Ishikawa (cell line): Measurements from ENCODE around the gene MX1.

Source experiments
- CEBPB ChIP-seq: IDR thresholded peaks from 2 replicates; pipeline ENCODE4 v1.6.1; 2012
- CREB1 ChIP-seq: IDR thresholded peaks from 2 replicates; pipeline ENCODE4 v1.6.1; 2012; ENCODE audit warnings: low read depth
- EGR1 ChIP-seq: IDR thresholded peaks from 2 replicates; pipeline ENCODE4 v1.6.1; 2012
- EP300 ChIP-seq: IDR thresholded peaks from 2 replicates; pipeline ENCODE4 v1.6.1; 2012; ENCODE audit warnings: borderline replicate concordance
- FOXM1 ChIP-seq: IDR thresholded peaks from 2 replicates; pipeline ENCODE4 v1.6.1; 2012; ENCODE audit warnings: low read depth, borderline replicate concordance
- RAD21 ChIP-seq: IDR thresholded peaks from 2 replicates; pipeline ENCODE4 v1.6.1; 2012; ENCODE audit warnings: low read depth
- TAF1 ChIP-seq: IDR thresholded peaks from 2 replicates; pipeline ENCODE4 v1.6.1; 2012; ENCODE audit warnings: low read depth, mild to moderate bottlenecking
- TCF12 ChIP-seq: IDR thresholded peaks from 2 replicates; pipeline ENCODE4 v1.6.1; 2012; ENCODE audit warnings: low read depth
- TEAD4 ChIP-seq: IDR thresholded peaks from 2 replicates; pipeline ENCODE4 v1.6.1; 2012
- USF1 ChIP-seq: IDR thresholded peaks from 2 replicates; pipeline ENCODE4 v1.6.1; 2012
- YY1 ChIP-seq: IDR thresholded peaks from 2 replicates; pipeline ENCODE4 v1.6.1; 2012; ENCODE audit warnings: low read depth
- ZBTB7A ChIP-seq: IDR thresholded peaks from 2 replicates; pipeline ENCODE4 v1.6.1; 2012; ENCODE audit warnings: low read depth
- TF ChIP-seq, protein P1 (sequence below): IDR thresholded peaks from 2 replicates; pipeline ENCODE4 v1.6.1; 2012; ENCODE audit warnings: low read depth, mild to moderate bottlenecking
- TF ChIP-seq, protein P2 (sequence below): IDR thresholded peaks from 2 replicates; pipeline ENCODE4 v1.6.1; 2012

DNA sequence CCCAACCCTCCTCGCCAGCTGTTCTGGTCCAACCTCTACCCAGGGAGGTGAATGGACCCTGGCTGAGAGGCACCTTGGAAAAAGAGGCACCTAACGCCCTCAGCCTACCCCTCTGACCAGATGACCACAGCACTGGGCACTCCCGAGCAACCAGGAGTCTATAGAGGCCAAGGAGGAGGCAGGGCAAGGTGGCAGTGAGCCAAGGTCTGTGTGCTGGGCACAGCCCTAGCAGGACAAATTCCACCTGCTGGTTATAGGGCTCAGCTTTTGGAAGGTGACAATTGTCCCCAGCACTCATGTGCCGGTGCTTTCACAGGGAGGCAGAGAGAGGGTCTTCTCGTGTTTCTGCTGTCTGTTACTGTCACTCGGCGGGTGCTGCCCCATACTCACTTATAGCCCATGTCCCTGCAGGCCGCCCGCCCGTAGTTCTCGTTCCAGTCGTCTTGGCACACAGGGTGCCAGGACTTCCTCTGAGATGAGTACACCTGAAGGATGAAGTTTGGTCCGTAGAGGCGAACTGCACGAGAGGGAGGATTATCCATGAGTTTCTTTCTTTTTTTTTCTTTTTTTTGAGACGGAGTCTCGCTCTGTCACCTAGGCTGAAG, 54.1 kb downstream of the MX1 start:
- TF ChIP-seq EGR1 (no peak), EP300 (no peak), CEBPB (no peak), YY1 (no peak), USF1 (no peak), RAD21 (no peak), TAF1 (no peak), FOXM1 (no peak), TEAD4 (no peak), TCF12 (no peak), CREB1 (no peak), ZBTB7A (no peak)
- TF ChIP-seq, protein P1, sequence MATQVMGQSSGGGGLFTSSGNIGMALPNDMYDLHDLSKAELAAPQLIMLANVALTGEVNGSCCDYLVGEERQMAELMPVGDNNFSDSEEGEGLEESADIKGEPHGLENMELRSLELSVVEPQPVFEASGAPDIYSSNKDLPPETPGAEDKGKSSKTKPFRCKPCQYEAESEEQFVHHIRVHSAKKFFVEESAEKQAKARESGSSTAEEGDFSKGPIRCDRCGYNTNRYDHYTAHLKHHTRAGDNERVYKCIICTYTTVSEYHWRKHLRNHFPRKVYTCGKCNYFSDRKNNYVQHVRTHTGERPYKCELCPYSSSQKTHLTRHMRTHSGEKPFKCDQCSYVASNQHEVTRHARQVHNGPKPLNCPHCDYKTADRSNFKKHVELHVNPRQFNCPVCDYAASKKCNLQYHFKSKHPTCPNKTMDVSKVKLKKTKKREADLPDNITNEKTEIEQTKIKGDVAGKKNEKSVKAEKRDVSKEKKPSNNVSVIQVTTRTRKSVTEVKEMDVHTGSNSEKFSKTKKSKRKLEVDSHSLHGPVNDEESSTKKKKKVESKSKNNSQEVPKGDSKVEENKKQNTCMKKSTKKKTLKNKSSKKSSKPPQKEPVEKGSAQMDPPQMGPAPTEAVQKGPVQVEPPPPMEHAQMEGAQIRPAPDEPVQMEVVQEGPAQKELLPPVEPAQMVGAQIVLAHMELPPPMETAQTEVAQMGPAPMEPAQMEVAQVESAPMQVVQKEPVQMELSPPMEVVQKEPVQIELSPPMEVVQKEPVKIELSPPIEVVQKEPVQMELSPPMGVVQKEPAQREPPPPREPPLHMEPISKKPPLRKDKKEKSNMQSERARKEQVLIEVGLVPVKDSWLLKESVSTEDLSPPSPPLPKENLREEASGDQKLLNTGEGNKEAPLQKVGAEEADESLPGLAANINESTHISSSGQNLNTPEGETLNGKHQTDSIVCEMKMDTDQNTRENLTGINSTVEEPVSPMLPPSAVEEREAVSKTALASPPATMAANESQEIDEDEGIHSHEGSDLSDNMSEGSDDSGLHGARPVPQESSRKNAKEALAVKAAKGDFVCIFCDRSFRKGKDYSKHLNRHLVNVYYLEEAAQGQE, result no peak
- TF ChIP-seq, protein P2, sequence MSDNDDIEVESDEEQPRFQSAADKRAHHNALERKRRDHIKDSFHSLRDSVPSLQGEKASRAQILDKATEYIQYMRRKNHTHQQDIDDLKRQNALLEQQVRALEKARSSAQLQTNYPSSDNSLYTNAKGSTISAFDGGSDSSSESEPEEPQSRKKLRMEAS, result no peak
